ENCODE data around the gene SLC4A2. TPM values are rescaled to one million over a fixed set of nuclear protein-coding genes. Genes with fewer than 3 reads are reported as not detected.

Gene SLC4A2
- total RNA-seq, 2 donors from 2014 or later = 55.3 to 114 TPM

- Histone ChIP-seq H3K27ac (peak overlapping the region; percentile 89 to 90), H3K9me3 (no peaks in the 10 kb centered on the region), H3K4me3 (peak overlapping the region; percentile 58 to 79), H3K4me1 (peaks cover 4 to 69% of the 10 kb centered on the region in 2 donors), H3K36me3 (no peaks in the 10 kb centered on the region), H3K27me3 (no peaks in the 10 kb centered on the region)
- TF ChIP-seq CTCF (IDR thresholded peaks at IDR 0.05) = peak in 1 of 2 donors; percentile 67
- DNase-seq (ENCODE audit: low spot score) = no peak
These were observed 28.0 kb downstream of the SLC4A2 start for GRCh38 chr7:151087245-151088018.

GRCh38 chr7:151088019-151088855, 28.8 kb downstream of the SLC4A2 start:
- peak overlapping the region; percentile 58 to 79 for H3K4me3 ChIP-seq
- no peaks in the 10 kb centered on the region for H3K9me3 ChIP-seq
- H3K36me3 ChIP-seq = no peaks in the 10 kb centered on the region
- no peak for DNase-seq (ENCODE audit: low spot score)
- no peak for TF ChIP-seq CTCF (IDR thresholded peaks at IDR 0.05)
- H3K4me1 ChIP-seq = peaks cover 4 to 64% of the 10 kb centered on the region in 2 donors
- peak overlapping the region; percentile 89 to 90 for H3K27ac ChIP-seq
- H3K27me3 ChIP-seq = no peaks in the 10 kb centered on the region

GRCh38 chr7:151088856-151089699, 29.7 kb downstream of the SLC4A2 start:
- peak; percentile 88 for DNase-seq (ENCODE audit: low spot score)
- Histone ChIP-seq H3K27ac (peak overlapping the region; percentile 89 to 90), H3K4me3 (peak overlapping the region; percentile 4 to 79), H3K9me3 (no peaks in the 10 kb centered on the region), H3K27me3 (no peaks in the 10 kb centered on the region), H3K4me1 (peaks cover 4 to 57% of the 10 kb centered on the region in 2 donors), H3K36me3 (no peaks in the 10 kb centered on the region)
- TF ChIP-seq CTCF (IDR thresholded peaks at IDR 0.05) = no peak

- Histone ChIP-seq H3K9me3 (no peaks in the 10 kb centered on the region), H3K4me3 (peak overlapping the region in 1 of 2 donors; percentile 79), H3K27me3 (no peaks in the 10 kb centered on the region), H3K27ac (peak overlapping the region; percentile 89 to 90), H3K36me3 (no peaks in the 10 kb centered on the region), H3K4me1 (peaks cover 4 to 51% of the 10 kb centered on the region in 2 donors)
- no peak for DNase-seq (ENCODE audit: low spot score)
- no peak for TF ChIP-seq CTCF (IDR thresholded peaks at IDR 0.05)
These were observed 30.7 kb downstream of the SLC4A2 start for GRCh38 chr7:151089893-151090730.

- no peak for DNase-seq (ENCODE audit: low spot score)
- H3K27me3 ChIP-seq = no peaks in the 10 kb centered on the region
- no peak for TF ChIP-seq CTCF (IDR thresholded peaks at IDR 0.05)
- no peak overlapping the region for H3K4me3 ChIP-seq
- H3K27ac ChIP-seq = no peak overlapping the region
- H3K36me3 ChIP-seq = no peaks in the 10 kb centered on the region
- no peaks in the 10 kb centered on the region for H3K9me3 ChIP-seq
- H3K4me1 ChIP-seq = peaks cover 4 to 43% of the 10 kb centered on the region in 2 donors
These were observed 31.6 kb downstream of the SLC4A2 start for GRCh38 chr7:151091003-151091402.
